Measurements from ENCODE around the gene PI4KB. TPM values are rescaled to one million over a fixed set of nuclear protein-coding genes. Genes with fewer than 3 reads are reported as not detected.

Gene PI4KB
- total RNA-seq, 1 experiment from 2014 or later = 45.1 TPM

DNA sequence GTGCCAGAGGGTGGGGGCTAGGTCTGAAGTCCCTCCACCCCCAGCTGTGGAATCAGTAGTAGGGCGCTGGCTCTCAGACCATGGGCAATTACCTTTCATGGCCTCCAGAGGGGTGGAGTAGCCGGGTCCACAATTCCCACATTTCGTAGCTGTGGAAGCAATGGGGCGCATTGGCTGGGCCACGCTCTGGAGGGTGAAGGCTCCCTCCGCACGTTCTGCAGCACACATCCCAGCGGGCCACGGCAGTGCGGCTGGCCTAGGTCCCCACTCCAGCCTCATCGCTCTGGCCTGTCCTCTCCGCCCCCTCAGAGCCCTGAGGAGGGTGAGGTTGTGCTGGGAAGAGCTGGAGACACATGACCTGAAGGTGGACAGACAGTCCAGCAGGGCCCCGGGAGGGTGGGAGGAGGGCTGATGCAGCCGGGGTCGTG, 42.4 kb upstream of the PI4KB start:
- CTCF ChIA-PET = no interaction called here
- Histone ChIP-seq H3K4me1 (ENCODE audit: control insufficient read depth in 1 of 2, insufficient read depth in 2 of 2, low read length in 2 of 2) (peaks cover 0 to 2% of the 10 kb centered on the region in 2 experiments; a peak in 1 of 4 replicates), H3K9me2 (ENCODE audit: insufficient read depth) (no peaks in the 10 kb centered on the region), H3K27ac (ENCODE audit: low read depth, low read length) (no peak overlapping the region), H2AFZ (ENCODE audit: low read depth, low read length, poor library complexity, severe bottlenecking) (no peak overlapping the region), H3K79me2 (ENCODE audit: insufficient read depth, low read length) (no peaks in the 10 kb centered on the region), H4K20me1 (ENCODE audit: insufficient read depth) (no peaks in the 10 kb centered on the region), H3K4me3 (replicated peaks in 1 of 2; ENCODE audit: low read depth in 1 of 2, low read length in 2 of 2) (no peak overlapping the region), H3K36me3 (ENCODE audit: control insufficient read depth in 1 of 2, insufficient read depth in 2 of 2, low read length in 2 of 2) (no peaks in the 10 kb centered on the region), H3K4me2 (ENCODE audit: low read length) (no peak overlapping the region), H3K9me3 (ENCODE audit: control insufficient read depth in 1 of 2, insufficient read depth in 1 of 2, low read depth in 1 of 2, low read length in 2 of 2) (no peaks in the 10 kb centered on the region), H3K9ac (ENCODE audit: low read length) (no peak overlapping the region), H3K27me3 (ENCODE audit: insufficient read depth, low read length) (no peaks in the 10 kb centered on the region)
- POLR2A ChIA-PET = no interaction called here
- no TSS peak for BruUV-seq (replicated peaks)
- RAD21 ChIA-PET (ENCODE audit: low non-redundant PET in 1 of 2, low total read pairs in 2 of 2, uncharacterized antibody in 2 of 2, unreplicated experiment in 2 of 2) = no interaction called here
- intact Hi-C loops (cut with micrococcal nuclease) = no loop called here
- TF ChIP-seq JUND (IDR thresholded peaks at IDR 0.05) = no peak
- ATAC-seq (peak; percentile 52), DNase-seq (ENCODE audit: low read depth, low spot score) (no peak)

DNA sequence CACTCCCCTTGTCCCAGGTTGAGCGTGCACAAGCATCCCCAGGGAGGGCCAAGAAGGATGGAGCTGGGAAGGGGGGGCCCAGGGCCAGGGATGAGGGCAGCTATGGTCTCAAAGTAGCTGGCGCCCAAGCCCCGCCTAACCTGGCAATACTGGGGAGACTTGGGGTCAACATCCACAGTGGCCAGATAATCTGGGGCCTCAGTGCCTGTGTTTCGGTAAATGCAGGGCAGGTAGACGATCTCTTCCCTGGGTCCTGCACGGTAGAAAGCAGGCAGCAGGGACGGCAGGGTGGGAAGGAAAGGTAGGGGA, 42.0 kb upstream of the PI4KB start:
- Histone ChIP-seq H3K4me2 (ENCODE audit: low read length) (no peak overlapping the region), H3K9ac (ENCODE audit: low read length) (no peak overlapping the region), H3K79me2 (ENCODE audit: insufficient read depth, low read length) (no peaks in the 10 kb centered on the region), H3K9me3 (ENCODE audit: control insufficient read depth in 1 of 2, insufficient read depth in 1 of 2, low read depth in 1 of 2, low read length in 2 of 2) (no peaks in the 10 kb centered on the region), H3K4me1 (ENCODE audit: control insufficient read depth in 1 of 2, insufficient read depth in 2 of 2, low read length in 2 of 2) (peaks cover 0 to 2% of the 10 kb centered on the region in 2 experiments; a peak in 1 of 4 replicates), H3K27me3 (ENCODE audit: insufficient read depth, low read length) (no peaks in the 10 kb centered on the region), H3K9me2 (ENCODE audit: insufficient read depth) (no peaks in the 10 kb centered on the region), H3K36me3 (ENCODE audit: control insufficient read depth in 1 of 2, insufficient read depth in 2 of 2, low read length in 2 of 2) (no peaks in the 10 kb centered on the region), H3K4me3 (replicated peaks in 1 of 2; ENCODE audit: low read depth in 1 of 2, low read length in 2 of 2) (no peak overlapping the region), H3K27ac (ENCODE audit: low read depth, low read length) (no peak overlapping the region), H4K20me1 (ENCODE audit: insufficient read depth) (no peaks in the 10 kb centered on the region), H2AFZ (ENCODE audit: low read depth, low read length, poor library complexity, severe bottlenecking) (no peak overlapping the region)
- ATAC-seq = no peak
- DNase-seq (ENCODE audit: low read depth, low spot score) = no peak
- intact Hi-C loops (cut with micrococcal nuclease) = no loop called here
- ChIA-PET RAD21 (ENCODE audit: low non-redundant PET in 1 of 2, low total read pairs in 2 of 2, uncharacterized antibody in 2 of 2, unreplicated experiment in 2 of 2) (no interaction called here), CTCF (interaction anchor here (1.2 kb wide), 1 partner anchor 68 kb away, joined by 3 read pairs; no protein-coding TSS in a partner anchor), POLR2A (no interaction called here)
- no TSS peak for BruUV-seq (replicated peaks)
- TF ChIP-seq, protein P1, sequence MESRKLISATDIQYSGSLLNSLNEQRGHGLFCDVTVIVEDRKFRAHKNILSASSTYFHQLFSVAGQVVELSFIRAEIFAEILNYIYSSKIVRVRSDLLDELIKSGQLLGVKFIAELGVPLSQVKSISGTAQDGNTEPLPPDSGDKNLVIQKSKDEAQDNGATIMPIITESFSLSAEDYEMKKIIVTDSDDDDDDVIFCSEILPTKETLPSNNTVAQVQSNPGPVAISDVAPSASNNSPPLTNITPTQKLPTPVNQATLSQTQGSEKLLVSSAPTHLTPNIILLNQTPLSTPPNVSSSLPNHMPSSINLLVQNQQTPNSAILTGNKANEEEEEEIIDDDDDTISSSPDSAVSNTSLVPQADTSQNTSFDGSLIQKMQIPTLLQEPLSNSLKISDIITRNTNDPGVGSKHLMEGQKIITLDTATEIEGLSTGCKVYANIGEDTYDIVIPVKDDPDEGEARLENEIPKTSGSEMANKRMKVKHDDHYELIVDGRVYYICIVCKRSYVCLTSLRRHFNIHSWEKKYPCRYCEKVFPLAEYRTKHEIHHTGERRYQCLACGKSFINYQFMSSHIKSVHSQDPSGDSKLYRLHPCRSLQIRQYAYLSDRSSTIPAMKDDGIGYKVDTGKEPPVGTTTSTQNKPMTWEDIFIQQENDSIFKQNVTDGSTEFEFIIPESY (IDR thresholded peaks at IDR 0.05; ENCODE audit: extremely low read depth, insufficient replicate concordance, low read length) = no peak
- TF ChIP-seq, protein P2, sequence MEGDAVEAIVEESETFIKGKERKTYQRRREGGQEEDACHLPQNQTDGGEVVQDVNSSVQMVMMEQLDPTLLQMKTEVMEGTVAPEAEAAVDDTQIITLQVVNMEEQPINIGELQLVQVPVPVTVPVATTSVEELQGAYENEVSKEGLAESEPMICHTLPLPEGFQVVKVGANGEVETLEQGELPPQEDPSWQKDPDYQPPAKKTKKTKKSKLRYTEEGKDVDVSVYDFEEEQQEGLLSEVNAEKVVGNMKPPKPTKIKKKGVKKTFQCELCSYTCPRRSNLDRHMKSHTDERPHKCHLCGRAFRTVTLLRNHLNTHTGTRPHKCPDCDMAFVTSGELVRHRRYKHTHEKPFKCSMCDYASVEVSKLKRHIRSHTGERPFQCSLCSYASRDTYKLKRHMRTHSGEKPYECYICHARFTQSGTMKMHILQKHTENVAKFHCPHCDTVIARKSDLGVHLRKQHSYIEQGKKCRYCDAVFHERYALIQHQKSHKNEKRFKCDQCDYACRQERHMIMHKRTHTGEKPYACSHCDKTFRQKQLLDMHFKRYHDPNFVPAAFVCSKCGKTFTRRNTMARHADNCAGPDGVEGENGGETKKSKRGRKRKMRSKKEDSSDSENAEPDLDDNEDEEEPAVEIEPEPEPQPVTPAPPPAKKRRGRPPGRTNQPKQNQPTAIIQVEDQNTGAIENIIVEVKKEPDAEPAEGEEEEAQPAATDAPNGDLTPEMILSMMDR (IDR thresholded peaks at IDR 0.05 in 2 of 3, conservative IDR thresholded peaks at IDR 0.05 in 1 of 3; ENCODE audit: borderline replicate concordance in 1 of 3, insufficient read depth in 1 of 3, low read depth in 2 of 3, low read length in 2 of 3) = no peak
- TF ChIP-seq RAD21 (IDR thresholded peaks at IDR 0.05; ENCODE audit: low read depth) (no peak), ELF1 (IDR thresholded peaks at IDR 0.05; ENCODE audit: borderline replicate concordance, low read depth) (no peak), SRF (IDR thresholded peaks at IDR 0.05; ENCODE audit: low read depth) (no peak), CEBPB (IDR thresholded peaks at IDR 0.05; ENCODE audit: low read depth) (no peak), SIN3A (IDR thresholded peaks at IDR 0.05; ENCODE audit: low read depth) (no peak)
- TF ChIP-seq, protein P3, sequence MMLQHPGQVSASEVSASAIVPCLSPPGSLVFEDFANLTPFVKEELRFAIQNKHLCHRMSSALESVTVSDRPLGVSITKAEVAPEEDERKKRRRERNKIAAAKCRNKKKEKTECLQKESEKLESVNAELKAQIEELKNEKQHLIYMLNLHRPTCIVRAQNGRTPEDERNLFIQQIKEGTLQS (IDR thresholded peaks at IDR 0.05) = no peak

Measured in HCT116 (cell line).